ENCODE measurements around the gene ABTB2.
A peak's percentile ranks its signal among the peaks of the same experiment; 100 is the strongest.

Gene ABTB2

GRCh38 chr11:34284811-34285481 lies 72.9 kb downstream of the ABTB2 start:
- no peak for DNase-seq (ENCODE audit: low spot score)

- DNase-seq (ENCODE audit: low spot score), result no peak
Measured at GRCh38 chr11:34284156-34284555, 73.7 kb downstream of the ABTB2 start.

- no peak for DNase-seq (ENCODE audit: low spot score)
Measured at GRCh38 chr11:34280945-34281872, 76.6 kb downstream of the ABTB2 start.

- no peak for DNase-seq (ENCODE audit: low spot score)
Measured at GRCh38 chr11:34278693-34279297, 79.0 kb downstream of the ABTB2 start.

- no peak for DNase-seq (ENCODE audit: low spot score)
Measured at GRCh38 chr11:34278175-34278574, 79.6 kb downstream of the ABTB2 start.

- DNase-seq (ENCODE audit: low spot score), result no peak
Measured at GRCh38 chr11:34277171-34277570, 80.6 kb downstream of the ABTB2 start.

GRCh38 chr11:34276352-34276864 lies 81.4 kb downstream of the ABTB2 start:
- DNase-seq (ENCODE audit: low spot score), result no peak

GRCh38 chr11:34275486-34275885 lies 82.3 kb downstream of the ABTB2 start:
- DNase-seq (ENCODE audit: low spot score), result no peak

GRCh38 chr11:34274712-34275398 lies 83.0 kb downstream of the ABTB2 start:
- DNase-seq (ENCODE audit: low spot score), result peak; percentile 67

GRCh38 chr11:34273099-34273498 lies 84.7 kb downstream of the ABTB2 start:
- no peak for DNase-seq (ENCODE audit: low spot score)

GRCh38 chr11:34271727-34272126 lies 86.1 kb downstream of the ABTB2 start:
- no peak for DNase-seq (ENCODE audit: low spot score)

- DNase-seq (ENCODE audit: low spot score), result no peak
Measured at GRCh38 chr11:34270711-34271110, 87.1 kb downstream of the ABTB2 start.

GRCh38 chr11:34269694-34270245 lies 88.0 kb downstream of the ABTB2 start:
- DNase-seq (ENCODE audit: low spot score), result no peak

GRCh38 chr11:34268906-34269430 lies 88.8 kb downstream of the ABTB2 start:
- DNase-seq (ENCODE audit: low spot score), result no peak

GRCh38 chr11:34267417-34267816 lies 90.4 kb downstream of the ABTB2 start:
- no peak for DNase-seq (ENCODE audit: low spot score)

- no peak for DNase-seq (ENCODE audit: low spot score)
Measured at GRCh38 chr11:34267013-34267412, 90.8 kb downstream of the ABTB2 start.

GRCh38 chr11:34266090-34266912 lies 91.5 kb downstream of the ABTB2 start:
- peak; percentile 36 for DNase-seq (ENCODE audit: low spot score)

GRCh38 chr11:34264303-34265110 lies 93.3 kb downstream of the ABTB2 start:
- no peak for DNase-seq (ENCODE audit: low spot score)

- DNase-seq (ENCODE audit: low spot score), result no peak
Measured at GRCh38 chr11:34263441-34264091, 94.2 kb downstream of the ABTB2 start.

Measured in hepatic stellate cell (primary cell).